NCI-H345 treated with DMSO at 0.1 percent for 48 hours (cell line): ENCODE measurements around the gene CHD3.
"Not testable (repeated sequence)": the region's sequence is repeated elsewhere in the genome, so short reads cannot be mapped to it uniquely, and the experiment has no call there.

Experiments
- DNase-seq: peaks from one replicate; lab custom pipeline; 2025; ENCODE audit not compliant: unreplicated experiment; lab: John Stamatoyannopoulos, UW

CHD3 gene

DNA sequence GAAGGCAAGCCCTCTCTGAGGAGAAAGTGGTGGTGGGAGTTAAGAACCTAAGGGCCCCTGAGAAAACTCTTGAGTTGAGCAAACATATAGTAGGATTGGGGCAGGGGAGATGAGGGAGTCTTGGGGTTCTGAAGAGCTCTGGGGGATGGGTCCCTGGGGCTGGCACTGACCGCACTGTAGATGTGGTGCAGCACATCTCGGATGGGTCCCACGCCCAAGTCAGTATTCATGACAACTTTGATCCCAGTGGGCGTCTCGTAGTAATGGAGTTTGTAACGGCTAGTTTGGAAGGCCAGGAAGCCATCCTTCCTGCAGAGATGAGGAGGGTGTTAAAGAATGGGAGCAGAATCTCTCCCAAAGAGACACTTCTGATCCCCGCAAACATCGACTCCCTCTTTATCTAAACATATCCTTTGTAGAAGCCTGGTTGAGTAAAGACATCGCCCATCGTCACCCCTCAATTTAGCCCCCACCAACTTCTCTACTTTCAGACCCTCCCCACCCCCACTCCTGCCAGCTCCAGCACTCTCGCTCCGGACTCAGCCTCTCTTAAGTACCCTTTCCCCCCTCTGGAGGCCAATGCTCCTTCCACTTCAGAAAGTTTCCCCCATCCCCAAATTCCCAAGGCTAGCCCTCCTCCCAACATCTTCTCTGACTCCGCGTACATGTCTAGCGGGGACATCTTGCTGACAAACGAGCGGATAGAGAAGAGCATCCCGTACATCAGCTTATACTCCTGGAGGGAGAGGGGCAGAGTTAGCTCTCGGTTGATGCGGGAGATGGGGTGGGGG lies 42.4 kb downstream of the CHD3 start:
- DNase-seq, result no peak

- peak; percentile 90 for DNase-seq
Measured at GRCh38 chr17:7931709-7932482, 43.3 kb downstream of the CHD3 start, which contains the start of the genes CNTROB and TRAPPC1. Gene CNTROB (plus strand): TSS chr17:7932206. CDS start chr17:7933080, 874 bp downstream. Gene TRAPPC1 (minus strand): TSS chr17:7931946. CDS start chr17:7931829, 117 bp downstream.

DNA sequence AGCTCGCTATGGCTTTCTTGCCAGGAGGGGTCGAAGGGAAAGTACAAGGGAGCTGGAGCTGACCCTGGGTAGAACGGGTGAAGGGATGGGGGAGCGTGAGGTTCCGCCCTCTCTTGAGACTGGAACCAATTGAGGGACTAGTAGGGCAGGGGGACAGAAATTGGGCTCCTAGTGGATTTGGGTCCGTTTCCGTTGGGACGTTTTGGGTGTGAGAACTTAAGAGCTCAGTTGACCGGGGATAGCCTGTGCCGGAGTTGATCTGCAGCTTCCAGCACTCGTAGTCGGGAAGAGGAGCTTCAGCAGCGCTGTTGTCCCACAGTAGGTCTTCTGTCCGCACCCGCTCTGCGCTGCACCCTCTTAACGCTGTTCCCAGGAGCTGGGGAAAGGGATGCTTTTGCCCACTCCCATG lies 43.9 kb downstream of the CHD3 start:
- no peak for DNase-seq

GRCh38 chr17:7932949-7933348 lies 44.4 kb downstream of the CHD3 start:
- DNase-seq, result no peak

GRCh38 chr17:7935859-7936258 lies 47.3 kb downstream of the CHD3 start:
- no peak for DNase-seq

DNA sequence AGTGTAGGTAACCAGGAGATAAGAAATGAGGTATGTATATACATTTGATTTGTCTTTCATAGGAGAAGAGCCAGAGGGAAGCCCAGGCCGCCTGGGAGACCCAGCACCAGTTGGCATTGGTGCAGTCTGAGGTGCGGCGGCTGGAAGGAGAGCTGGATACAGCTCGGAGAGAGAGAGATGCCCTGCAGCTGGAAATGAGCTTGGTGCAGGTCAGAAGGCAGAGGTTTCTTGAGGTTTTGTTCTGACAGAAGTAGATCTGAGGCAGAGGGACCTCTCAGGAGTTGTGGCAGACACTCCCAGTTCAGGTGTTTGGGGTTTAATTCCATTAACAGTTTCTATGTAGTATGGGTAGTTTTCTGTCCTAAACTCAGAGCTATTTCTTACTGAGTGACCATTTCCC lies 51.4 kb downstream of the CHD3 start:
- no peak for DNase-seq

DNA sequence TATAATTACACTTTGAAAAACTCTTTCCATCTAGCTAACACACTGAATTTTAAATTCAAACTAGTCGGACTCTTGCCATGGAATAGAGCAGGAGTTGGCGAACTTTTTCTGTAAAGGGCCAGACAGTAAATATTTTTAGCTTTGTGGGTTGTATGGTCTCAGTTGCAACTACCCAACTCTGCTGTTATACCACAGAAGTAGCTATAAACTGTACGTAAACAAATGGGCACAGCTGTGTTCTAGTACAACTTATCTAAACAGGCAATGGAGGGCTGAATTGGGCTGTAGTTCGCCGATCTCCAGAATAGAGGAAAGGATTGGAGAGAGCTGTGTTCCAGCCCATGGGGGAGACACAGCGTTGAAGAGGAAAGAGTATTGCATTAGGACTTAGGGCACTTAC lies 52.2 kb downstream of the CHD3 start:
- DNase-seq, result no peak

DNA sequence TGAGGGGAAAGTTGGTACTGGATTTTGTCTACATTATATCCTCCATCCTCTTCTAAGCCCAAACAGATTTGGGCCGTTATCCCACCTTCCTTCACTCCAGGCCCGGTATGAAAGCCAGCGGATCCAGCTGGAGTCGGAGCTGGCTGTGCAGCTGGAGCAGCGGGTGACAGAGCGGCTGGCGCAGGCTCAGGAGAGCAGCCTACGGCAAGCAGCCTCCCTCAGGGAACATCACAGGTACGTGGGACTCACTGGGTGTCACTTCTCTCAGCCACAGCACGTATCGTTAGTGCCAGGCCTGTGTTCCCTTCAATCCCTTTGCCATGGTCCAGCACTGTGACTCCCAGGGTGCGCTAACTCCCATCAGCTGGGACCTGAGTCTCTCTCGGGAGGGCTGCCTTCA lies 54.7 kb downstream of the CHD3 start:
- DNase-seq, result no peak

DNA sequence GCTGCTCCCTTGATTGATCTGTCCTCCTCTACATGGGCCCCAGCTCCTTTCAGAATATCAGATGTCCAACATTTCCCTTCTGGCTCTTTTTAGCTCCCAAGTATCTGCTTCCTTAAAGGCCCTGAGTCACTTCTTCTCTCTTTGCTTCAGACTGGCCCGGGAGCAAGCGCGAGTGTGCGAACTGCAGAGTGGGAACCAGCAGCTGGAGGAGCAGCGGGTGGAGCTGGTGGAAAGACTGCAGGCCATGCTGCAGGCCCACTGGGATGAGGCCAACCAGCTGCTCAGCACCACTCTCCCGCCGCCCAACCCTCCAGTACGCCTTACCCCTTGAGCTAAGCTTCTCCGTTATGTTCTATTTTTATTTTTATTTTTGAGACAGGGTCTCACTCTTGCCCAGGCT lies 55.7 kb downstream of the CHD3 start:
- no peak for DNase-seq

DNA sequence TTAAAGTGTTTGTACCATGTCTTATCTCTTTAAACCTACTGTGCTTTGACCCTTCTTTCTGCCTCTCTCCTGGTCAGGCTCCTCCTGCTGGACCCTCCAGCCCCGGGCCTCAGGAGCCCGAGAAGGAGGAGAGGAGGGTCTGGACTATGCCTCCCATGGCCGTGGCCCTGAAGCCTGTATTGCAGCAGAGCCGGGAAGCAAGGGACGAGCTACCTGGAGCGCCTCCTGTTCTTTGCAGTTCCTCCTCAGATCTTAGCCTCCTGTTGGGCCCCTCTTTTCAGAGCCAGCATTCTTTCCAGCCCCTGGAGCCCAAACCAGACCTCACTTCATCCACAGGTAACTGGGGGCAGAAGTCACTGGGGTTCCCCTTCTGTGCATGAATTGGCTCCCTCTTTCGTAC lies 57.1 kb downstream of the CHD3 start:
- DNase-seq, result no peak

DNA sequence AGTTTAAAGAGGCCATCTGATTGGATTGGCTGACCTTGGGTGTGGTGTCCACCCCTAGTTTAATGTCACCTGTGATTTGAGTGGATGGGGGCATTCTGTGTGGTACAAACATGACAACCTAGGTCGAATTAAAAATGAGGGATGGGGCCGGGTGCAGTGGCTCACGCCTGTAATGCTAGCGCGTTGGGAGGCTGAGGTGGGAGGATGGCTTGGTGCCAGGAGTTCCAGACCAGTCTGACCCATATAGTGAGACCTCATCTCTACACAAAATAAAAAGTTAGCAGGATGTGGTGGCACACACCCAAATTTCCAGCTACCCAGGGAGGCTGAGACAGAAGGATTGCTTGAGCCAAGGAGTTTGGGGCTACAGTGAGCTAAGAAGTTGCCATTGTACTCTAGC lies 57.9 kb downstream of the CHD3 start:
- DNase-seq, result no peak

DNA sequence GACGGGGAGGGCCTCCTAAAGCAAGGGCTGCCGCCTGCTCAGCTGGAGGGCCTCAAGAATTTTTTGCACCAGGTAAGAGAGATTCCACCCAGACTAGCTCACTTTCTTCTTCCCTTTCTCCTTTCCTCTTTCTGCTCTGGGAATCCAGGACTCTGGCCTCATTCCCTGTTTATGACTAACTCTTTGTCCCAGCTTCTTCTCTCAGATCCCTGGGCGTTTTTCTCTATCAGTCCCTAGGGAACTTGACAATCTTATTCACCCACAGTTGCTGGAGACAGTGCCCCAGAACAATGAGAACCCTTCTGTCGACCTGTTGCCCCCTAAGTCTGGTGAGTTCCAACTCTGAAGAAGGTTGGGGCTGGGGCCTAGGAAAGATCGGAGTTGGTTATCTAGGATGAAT lies 59.1 kb downstream of the CHD3 start:
- no peak for DNase-seq

DNA sequence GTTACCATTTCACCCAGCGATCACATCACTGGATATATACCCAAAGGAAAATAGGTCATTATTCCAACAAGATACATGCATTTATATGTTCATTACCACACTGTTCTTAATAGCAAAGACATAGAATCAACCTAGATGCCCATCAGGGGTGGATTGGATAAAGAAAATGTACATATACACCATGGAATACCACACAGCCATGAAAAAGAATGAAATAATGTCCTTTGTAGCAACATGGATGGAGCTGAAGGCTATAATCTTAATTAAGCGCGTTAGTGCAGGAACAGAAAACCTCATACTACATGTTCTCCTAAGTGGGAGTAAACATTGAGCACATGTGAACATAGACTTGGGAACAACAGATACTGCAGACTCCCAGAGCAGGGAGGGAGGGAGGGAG lies 62.0 kb downstream of the CHD3 start:
- DNase-seq, result no peak

DNA sequence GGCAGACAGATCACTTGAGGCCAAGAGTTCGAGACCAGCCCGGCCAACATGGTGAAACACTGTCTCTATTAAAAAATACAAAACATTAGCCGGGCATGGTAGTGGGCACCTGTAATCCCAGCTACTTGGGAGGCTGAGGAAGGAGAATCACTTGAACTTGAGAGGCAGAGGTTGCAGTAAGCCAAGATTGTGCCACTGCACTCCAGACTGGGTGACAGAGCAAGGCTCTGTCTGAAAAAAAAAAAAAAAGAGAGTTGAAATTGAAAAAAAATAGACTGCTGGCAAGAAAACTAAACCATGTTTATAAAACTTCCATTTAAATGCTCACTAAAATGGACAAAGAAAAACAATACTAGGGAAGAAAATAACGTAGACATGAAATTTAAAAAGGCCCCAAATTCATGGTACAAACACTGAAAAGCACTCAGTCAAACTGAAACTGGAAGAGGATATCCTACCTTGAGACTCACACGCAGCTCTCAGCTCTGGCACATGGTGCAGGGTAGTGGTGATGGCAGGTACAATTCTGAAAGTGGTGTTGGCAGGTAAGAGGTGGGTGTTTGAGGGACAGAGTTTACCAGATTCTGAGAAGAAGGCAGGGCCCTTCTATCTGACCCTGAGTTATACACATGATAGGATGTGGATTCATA lies 62.7 kb downstream of the CHD3 start:
- DNase-seq, result no peak

GRCh38 chr17:7953266-7953665 lies 64.7 kb downstream of the CHD3 start:
- DNase-seq, result not testable (repeated sequence)

DNA sequence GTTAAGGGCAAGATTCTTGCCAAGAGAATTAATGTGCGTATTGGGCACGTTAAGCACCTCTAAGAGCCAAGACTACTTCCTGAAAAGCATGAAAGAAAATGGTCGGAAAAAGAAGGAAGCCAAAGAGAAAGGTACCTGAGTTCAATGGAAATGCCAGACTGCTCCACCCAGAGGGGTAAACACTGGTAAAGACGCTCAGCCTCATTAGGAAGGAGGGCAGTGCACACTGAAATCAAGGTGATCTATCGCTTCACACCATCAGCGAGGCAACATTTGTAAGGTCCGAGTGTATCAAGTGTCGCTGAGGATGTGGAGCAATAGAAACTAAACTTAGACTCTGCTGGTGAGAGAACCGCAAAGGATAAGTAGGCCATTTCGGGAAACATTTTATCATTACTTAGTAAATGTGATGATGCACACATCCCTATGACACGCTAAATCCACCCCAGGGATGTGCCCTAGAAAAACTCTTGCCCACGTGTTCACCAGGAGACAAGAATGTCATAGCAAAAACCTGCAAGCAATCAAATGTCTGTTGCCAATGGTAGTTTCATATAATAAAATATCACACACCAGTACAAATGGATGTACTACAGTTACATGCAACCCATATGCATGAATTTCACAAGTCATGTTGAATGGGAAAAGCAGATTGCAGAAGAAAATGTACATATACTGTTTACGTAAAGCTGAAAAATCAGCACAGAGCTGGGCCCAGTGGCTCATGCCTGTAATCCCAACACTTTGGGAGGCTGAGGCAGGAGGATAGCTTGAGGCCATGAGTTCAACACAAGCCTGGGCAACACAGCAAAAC lies 67.0 kb downstream of the CHD3 start:
- no peak for DNase-seq

DNA sequence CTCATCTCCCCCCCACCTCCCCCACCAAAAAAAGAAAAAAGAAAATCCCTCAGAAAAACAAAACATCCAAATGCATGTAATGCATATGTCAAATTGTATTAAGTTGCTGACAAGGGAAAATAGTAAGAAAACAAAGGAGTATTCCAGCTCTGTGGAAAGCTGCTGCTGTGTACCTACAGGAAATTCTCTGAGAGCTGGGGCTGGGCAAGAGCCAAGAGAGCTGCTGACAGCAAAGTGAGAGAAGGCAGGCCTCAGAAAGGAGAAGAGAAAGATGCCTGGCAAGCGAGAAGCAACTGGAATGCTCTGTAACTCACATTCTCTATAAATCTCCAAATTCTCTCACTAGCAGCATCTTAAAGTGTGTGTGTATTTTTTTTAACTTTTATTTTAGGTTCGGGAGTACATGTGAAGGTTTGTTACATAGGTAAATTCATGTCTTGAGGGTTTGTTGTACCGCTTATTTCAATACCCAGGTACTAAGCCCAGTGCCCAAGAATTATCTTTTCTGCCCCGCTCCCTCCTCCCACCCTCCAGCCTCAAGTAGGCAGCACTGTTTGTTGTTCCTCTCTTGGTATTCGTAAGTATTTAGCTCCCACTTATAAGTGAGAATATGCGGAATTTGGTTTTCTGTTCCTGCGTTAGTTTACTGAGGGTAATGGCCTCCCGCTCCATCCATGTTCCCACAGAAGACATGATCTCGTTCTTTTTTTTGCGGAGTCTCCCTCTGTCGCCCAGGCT lies 67.8 kb downstream of the CHD3 start:
- DNase-seq, result no peak

GRCh38 chr17:7959503-7960253 lies 71.1 kb downstream of the CHD3 start:
- no peak for DNase-seq

DNA sequence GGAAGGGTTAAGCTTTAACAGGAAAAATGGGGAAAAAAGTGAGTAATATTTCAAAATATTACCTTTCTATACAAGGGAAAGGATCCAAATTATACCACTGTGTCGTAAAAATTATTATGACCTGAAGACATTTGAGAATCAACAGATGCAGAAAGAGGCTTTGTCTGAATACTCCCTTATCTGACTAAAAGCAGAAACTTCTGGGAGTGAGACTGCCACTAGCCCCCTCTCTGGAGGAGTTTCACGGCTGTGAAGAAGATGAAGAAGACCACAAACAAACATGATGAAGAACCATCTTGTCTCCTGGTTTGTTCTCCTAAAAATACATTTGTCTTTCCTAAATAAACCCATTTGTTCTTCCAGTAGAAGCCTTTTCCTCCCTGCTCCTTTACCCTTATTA lies 72.8 kb downstream of the CHD3 start:
- DNase-seq, result no peak
